Kidney (tissue), 14 donors: ENCODE results near the gene CKAP5. TPM values are rescaled to one million over a fixed set of nuclear protein-coding genes. Genes with fewer than 3 reads are reported as not detected.

ENCODE experiments used
- DNase-seq, 5 donors: peaks; one replicate each; pipeline ENCODE4 v3.0.0-alpha.2; 2013 to 2020
- FAIRE-seq: peaks from 2 replicates; lab custom pipeline; 2012; peaks lifted over from hg19 to GRCh38; lab: Jason Lieb, UNC
- H3K27ac ChIP-seq, 2 donors: one replicate each; pipeline ENCODE4 v1.7.0; 2013; ENCODE audit warnings: low read depth in 2 of 2, low read length in 2 of 2, inconsistent platforms in 1 of 2
- H3K27me3 ChIP-seq: one replicate; pipeline ENCODE4 v1.7.1; 2013; ENCODE audit warnings: low read length, inconsistent platforms; ENCODE audit not compliant: control insufficient read depth, insufficient read depth
- H3K36me3 ChIP-seq, 3 donors: one replicate each; pipeline versions ENCODE4 v1.7.0 to v1.7.1; 2013; ENCODE audit warnings: low read length in 3 of 3, control low read depth in 1 of 3, inconsistent platforms in 1 of 3; ENCODE audit not compliant: insufficient read depth in 3 of 3, control insufficient read depth in 2 of 3
- H3K4me1 ChIP-seq, 3 donors: one replicate each; pipeline versions ENCODE4 v1.7.0 to v1.7.1; 2013; ENCODE audit warnings: low read length in 3 of 3, inconsistent platforms in 1 of 3, low read depth in 1 of 3; ENCODE audit not compliant: control insufficient read depth in 2 of 3, insufficient read depth in 2 of 3
- H3K4me3 ChIP-seq, 3 donors: one replicate each; pipeline versions ENCODE4 v1.7.0 to v1.8.1; 2013; ENCODE audit warnings: low read length in 3 of 3, control low read depth in 1 of 3, inconsistent platforms in 1 of 3
- H3K9ac ChIP-seq, 3 donors: one replicate each; pipeline versions ENCODE4 v1.7.0 to v1.7.1; 2013; ENCODE audit warnings: low read length in 3 of 3, control low read depth in 1 of 3, inconsistent platforms in 1 of 3
- H3K9me3 ChIP-seq, 3 donors: one replicate each; pipeline versions ENCODE4 v1.7.0 to v1.7.1; 2013; ENCODE audit warnings: low read length in 3 of 3, control low read depth in 1 of 3, inconsistent platforms in 1 of 3; ENCODE audit not compliant: control insufficient read depth in 2 of 3, insufficient read depth in 1 of 3
- CTCF ChIP-seq: IDR thresholded peaks from 3 replicates; pipeline ENCODE4 v1.5.1; 2012; ENCODE audit warnings: mild to moderate bottlenecking, moderate library complexity, borderline replicate concordance; ENCODE audit not compliant: insufficient read depth; ENCODE audit errors: extremely low read depth
- intact Hi-C: fragments of 100-400 bp; cut with DNase I; formaldehyde crosslinking; loops from one replicate; pipeline ENCODE4 v1.11.1; 2022
- polyA plus RNA-seq: library from polyadenylated mRNA; stranded (reverse); fragments of 350-450 nt; fragmentation: Illumina TruSeq; extraction: RNeasy Lipid Tissue Mini Kit (QIAGEN cat#74804); gene quantifications from one replicate; pipeline ENCODE4 v1.2.3, GENCODE V29; 2014; ENCODE audit warnings: low read depth, low replicate concordance; ENCODE audit not compliant: insufficient read depth
- total RNA-seq: library from RNA; stranded (reverse); fragmentation: NEBNext Ultra II Directional; extraction: Animal tissue kit (Norgen Biotek cat#: 25700); gene quantifications from one replicate; pipeline ENCODE4 v1.2.1, GENCODE V29; 2021
- donor health status: control.
- donor health status: control.
- donor health status: control.
- donor health status: control.
- donor health status: control.
- donor health status: DM: yes; HTN: yes; CAD: no.
- donor health status: Normal renal cell carcinoma (clear cell type).

Gene CKAP5
- total and polyA plus RNA-seq, 2 donors from 2014 or later = 10.8 to 51.9 TPM

GRCh38 chr11:46834821-46835220, 11.3 kb downstream of the CKAP5 start:
- no peaks in the 10 kb centered on the region for H3K36me3 ChIP-seq
- H3K4me1 ChIP-seq = no peaks in the 10 kb centered on the region
- intact Hi-C loops = no loop called here
- no peak overlapping the region for H3K9ac ChIP-seq
- H3K27ac ChIP-seq = no peak overlapping the region
- H3K9me3 ChIP-seq = no peaks in the 10 kb centered on the region
- H3K27me3 ChIP-seq = no peaks in the 10 kb centered on the region
- FAIRE-seq (no peak), DNase-seq (no peak)
- no peak overlapping the region for H3K4me3 ChIP-seq
- TF ChIP-seq CTCF = no peak

- FAIRE-seq (no peak), DNase-seq (no peak)
- intact Hi-C loops = no loop called here
- H3K9me3 ChIP-seq = no peaks in the 10 kb centered on the region
- no peaks in the 10 kb centered on the region for H3K4me1 ChIP-seq
- no peak overlapping the region for H3K27ac ChIP-seq
- H3K27me3 ChIP-seq = no peaks in the 10 kb centered on the region
- no peak overlapping the region for H3K9ac ChIP-seq
- no peak for TF ChIP-seq CTCF
- no peak overlapping the region for H3K4me3 ChIP-seq
- no peaks in the 10 kb centered on the region for H3K36me3 ChIP-seq
Measured at GRCh38 chr11:46832511-46833214, 13.4 kb downstream of the CKAP5 start.

- intact Hi-C loops = no loop called here
- Histone ChIP-seq H3K9ac (no peak overlapping the region), H3K36me3 (no peaks in the 10 kb centered on the region), H3K27ac (no peak overlapping the region), H3K9me3 (no peaks in the 10 kb centered on the region), H3K4me1 (peaks cover 3 to 11% (median 6%) of the 10 kb centered on the region in 3 donors), H3K27me3 (no peaks in the 10 kb centered on the region), H3K4me3 (no peak overlapping the region)
- no peak for TF ChIP-seq CTCF
- FAIRE-seq = no peak
- no peak for DNase-seq
Measured at GRCh38 chr11:46827995-46828394, 18.1 kb downstream of the CKAP5 start.
